Measurements from ENCODE around the gene GPC6. TPM values are rescaled to one million over a fixed set of nuclear protein-coding genes. Genes with fewer than 3 reads are reported as not detected.

GPC6 gene
- total RNA-seq, 1 experiment from 2014 or later: 0.22 TPM

DNA sequence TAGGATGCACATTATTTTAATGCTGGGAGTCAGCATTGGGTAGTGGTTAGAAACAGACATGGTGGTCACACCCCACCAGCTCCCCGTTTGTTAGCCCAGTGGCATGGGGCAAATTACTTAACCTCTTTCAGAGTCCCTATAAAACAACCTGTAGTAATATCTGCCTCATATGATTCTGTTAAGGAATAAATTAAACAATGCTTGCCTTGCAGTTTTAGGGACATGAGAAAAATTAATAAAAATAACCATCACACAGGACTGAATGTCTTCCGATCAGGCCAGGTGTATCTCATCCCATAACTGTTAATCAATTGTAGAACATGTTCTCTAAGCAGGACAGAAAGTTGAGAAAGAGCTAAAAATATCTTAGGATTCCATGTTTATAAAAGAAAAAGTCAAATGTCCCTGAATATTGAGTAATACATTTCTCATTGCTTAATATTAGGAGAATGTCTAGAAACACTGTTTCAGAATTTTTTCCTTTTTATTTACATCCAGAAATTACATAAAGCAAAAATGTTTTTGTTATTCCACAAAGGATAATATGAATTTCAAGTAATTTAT, 196.5 kb downstream of the GPC6 start:
- ChIA-PET RAD21 (ENCODE audit: low non-redundant PET in 1 of 2, low total read pairs in 2 of 2, uncharacterized antibody in 2 of 2, unreplicated experiment in 2 of 2) (no interaction called here), POLR2A (no interaction called here), CTCF (no interaction called here)
- intact Hi-C loops (cut with micrococcal nuclease): no loop called here
- Histone ChIP-seq H3K79me2 (ENCODE audit: insufficient read depth, low read length) (no peaks in the 10 kb centered on the region), H3K4me1 (ENCODE audit: control insufficient read depth in 1 of 2, insufficient read depth in 2 of 2, low read length in 2 of 2) (no peaks in the 10 kb centered on the region), H4K20me1 (ENCODE audit: insufficient read depth) (no peaks in the 10 kb centered on the region), H3K9me2 (ENCODE audit: insufficient read depth) (no peaks in the 10 kb centered on the region), H3K4me3 (replicated peaks in 1 of 2; ENCODE audit: low read depth in 1 of 2, low read length in 2 of 2) (no peak overlapping the region), H3K36me3 (ENCODE audit: control insufficient read depth in 1 of 2, insufficient read depth in 2 of 2, low read length in 2 of 2) (no peaks in the 10 kb centered on the region), H3K27me3 (ENCODE audit: insufficient read depth, low read length) (no peaks in the 10 kb centered on the region), H2AFZ (ENCODE audit: low read depth, low read length, poor library complexity, severe bottlenecking) (no peak overlapping the region), H3K9me3 (ENCODE audit: control insufficient read depth in 1 of 2, insufficient read depth in 1 of 2, low read depth in 1 of 2, low read length in 2 of 2) (peaks cover 16 to 21% of the 10 kb centered on the region in 2 experiments; a peak in 2 of 4 replicates), H3K4me2 (ENCODE audit: low read length) (no peak overlapping the region), H3K9ac (ENCODE audit: low read length) (no peak overlapping the region), H3K27ac (ENCODE audit: low read depth, low read length) (no peak overlapping the region)
- TF ChIP-seq, protein P1, sequence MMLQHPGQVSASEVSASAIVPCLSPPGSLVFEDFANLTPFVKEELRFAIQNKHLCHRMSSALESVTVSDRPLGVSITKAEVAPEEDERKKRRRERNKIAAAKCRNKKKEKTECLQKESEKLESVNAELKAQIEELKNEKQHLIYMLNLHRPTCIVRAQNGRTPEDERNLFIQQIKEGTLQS (IDR thresholded peaks at IDR 0.05): no peak
- TF ChIP-seq CBX3 (IDR thresholded peaks at IDR 0.05; ENCODE audit: low read depth): no peak
- TF ChIP-seq, protein P2, sequence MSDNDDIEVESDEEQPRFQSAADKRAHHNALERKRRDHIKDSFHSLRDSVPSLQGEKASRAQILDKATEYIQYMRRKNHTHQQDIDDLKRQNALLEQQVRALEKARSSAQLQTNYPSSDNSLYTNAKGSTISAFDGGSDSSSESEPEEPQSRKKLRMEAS (IDR thresholded peaks at IDR 0.05): no peak
- TF ChIP-seq, protein P3, sequence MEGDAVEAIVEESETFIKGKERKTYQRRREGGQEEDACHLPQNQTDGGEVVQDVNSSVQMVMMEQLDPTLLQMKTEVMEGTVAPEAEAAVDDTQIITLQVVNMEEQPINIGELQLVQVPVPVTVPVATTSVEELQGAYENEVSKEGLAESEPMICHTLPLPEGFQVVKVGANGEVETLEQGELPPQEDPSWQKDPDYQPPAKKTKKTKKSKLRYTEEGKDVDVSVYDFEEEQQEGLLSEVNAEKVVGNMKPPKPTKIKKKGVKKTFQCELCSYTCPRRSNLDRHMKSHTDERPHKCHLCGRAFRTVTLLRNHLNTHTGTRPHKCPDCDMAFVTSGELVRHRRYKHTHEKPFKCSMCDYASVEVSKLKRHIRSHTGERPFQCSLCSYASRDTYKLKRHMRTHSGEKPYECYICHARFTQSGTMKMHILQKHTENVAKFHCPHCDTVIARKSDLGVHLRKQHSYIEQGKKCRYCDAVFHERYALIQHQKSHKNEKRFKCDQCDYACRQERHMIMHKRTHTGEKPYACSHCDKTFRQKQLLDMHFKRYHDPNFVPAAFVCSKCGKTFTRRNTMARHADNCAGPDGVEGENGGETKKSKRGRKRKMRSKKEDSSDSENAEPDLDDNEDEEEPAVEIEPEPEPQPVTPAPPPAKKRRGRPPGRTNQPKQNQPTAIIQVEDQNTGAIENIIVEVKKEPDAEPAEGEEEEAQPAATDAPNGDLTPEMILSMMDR (IDR thresholded peaks at IDR 0.05 in 2 of 3, conservative IDR thresholded peaks at IDR 0.05 in 1 of 3; ENCODE audit: borderline replicate concordance in 1 of 3, insufficient read depth in 1 of 3, low read depth in 2 of 3, low read length in 2 of 3): no peak
- no peak for TF ChIP-seq ZNF274 (IDR thresholded peaks at IDR 0.05; ENCODE audit: low read depth, low read length)
- TF ChIP-seq TCF7L2 (IDR thresholded peaks at IDR 0.05; ENCODE audit: borderline replicate concordance, extremely low read depth, insufficient read depth, insufficient read length): no peak
- TF ChIP-seq YY1 (IDR thresholded peaks at IDR 0.05; ENCODE audit: extremely low read depth, insufficient replicate concordance, low read depth, low read length): no peak
- TF ChIP-seq CEBPB (IDR thresholded peaks at IDR 0.05; ENCODE audit: low read depth): no peak
- TF ChIP-seq POLR2A (IDR thresholded peaks at IDR 0.05; ENCODE audit: borderline replicate concordance, extremely low read depth, insufficient read depth, insufficient read length): no peak
- no peak for TF ChIP-seq POLR2AphosphoS5 (IDR thresholded peaks at IDR 0.05; ENCODE audit: low read depth, low read length)
- no peak for TF ChIP-seq FOSL1 (IDR thresholded peaks at IDR 0.05; ENCODE audit: low read depth)
- TF ChIP-seq EZH2 (IDR thresholded peaks at IDR 0.05): no peak
- TF ChIP-seq EGR1 (IDR thresholded peaks at IDR 0.05; ENCODE audit: low read depth): no peak
- no peak for TF ChIP-seq EZH2phosphoT487 (IDR thresholded peaks at IDR 0.05; ENCODE audit: borderline replicate concordance)
- no peak for TF ChIP-seq ZFX (IDR thresholded peaks at IDR 0.05)
- no peak for TF ChIP-seq SRF (IDR thresholded peaks at IDR 0.05; ENCODE audit: low read depth)
- no peak for TF ChIP-seq JUND (IDR thresholded peaks at IDR 0.05)
- no peak for TF ChIP-seq RAD21 (IDR thresholded peaks at IDR 0.05; ENCODE audit: low read depth)
- no peak for TF ChIP-seq SIN3A (IDR thresholded peaks at IDR 0.05; ENCODE audit: low read depth)
- ATAC-seq (no peak), DNase-seq (ENCODE audit: low read depth, low spot score) (no peak)
- no TSS peak for BruUV-seq (replicated peaks)
